Lower leg skin (tissue), 3 donors: ENCODE measurements around the gene ZMAT3.

ENCODE experiments used
- POLR2A ChIP-seq, 2 donors: fragments of 450-650 bp; IDR thresholded peaks; one replicate each; pipeline ENCODE4 v1.6.1; 2016 to 2017; ENCODE audit warnings: antibody characterized with exemption in 2 of 2, mild to moderate bottlenecking in 1 of 2, moderate library complexity in 1 of 2
- TF ChIP-seq, protein P1 (sequence below), 3 donors: fragments of 450-650 bp; IDR thresholded peaks; one replicate each; pipeline ENCODE4 v1.5.1; 2016; ENCODE audit warnings: antibody characterized with exemption in 3 of 3, mild to moderate bottlenecking in 3 of 3, moderate library complexity in 2 of 3

DNA sequence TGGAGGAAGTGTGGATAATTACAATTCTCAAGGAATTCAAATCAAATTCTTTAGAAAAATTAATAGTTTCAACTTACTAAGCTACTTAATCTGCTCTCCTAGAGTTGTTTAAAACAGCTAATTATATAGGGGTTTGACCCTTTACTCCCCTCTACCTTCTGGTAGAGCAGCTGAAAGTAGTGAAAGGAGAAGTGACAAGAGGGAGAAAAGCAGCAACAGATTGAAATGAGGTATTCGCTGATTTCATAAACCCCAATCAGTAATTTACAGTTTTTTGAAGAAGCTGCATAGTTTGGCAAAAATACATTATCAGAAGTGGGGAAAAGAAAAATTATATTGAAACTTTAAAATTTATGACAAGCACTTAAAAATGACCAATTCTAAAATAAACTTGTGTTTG is 52.8 kb downstream of the ZMAT3 start:
- TF ChIP-seq, protein P1, sequence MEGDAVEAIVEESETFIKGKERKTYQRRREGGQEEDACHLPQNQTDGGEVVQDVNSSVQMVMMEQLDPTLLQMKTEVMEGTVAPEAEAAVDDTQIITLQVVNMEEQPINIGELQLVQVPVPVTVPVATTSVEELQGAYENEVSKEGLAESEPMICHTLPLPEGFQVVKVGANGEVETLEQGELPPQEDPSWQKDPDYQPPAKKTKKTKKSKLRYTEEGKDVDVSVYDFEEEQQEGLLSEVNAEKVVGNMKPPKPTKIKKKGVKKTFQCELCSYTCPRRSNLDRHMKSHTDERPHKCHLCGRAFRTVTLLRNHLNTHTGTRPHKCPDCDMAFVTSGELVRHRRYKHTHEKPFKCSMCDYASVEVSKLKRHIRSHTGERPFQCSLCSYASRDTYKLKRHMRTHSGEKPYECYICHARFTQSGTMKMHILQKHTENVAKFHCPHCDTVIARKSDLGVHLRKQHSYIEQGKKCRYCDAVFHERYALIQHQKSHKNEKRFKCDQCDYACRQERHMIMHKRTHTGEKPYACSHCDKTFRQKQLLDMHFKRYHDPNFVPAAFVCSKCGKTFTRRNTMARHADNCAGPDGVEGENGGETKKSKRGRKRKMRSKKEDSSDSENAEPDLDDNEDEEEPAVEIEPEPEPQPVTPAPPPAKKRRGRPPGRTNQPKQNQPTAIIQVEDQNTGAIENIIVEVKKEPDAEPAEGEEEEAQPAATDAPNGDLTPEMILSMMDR (IDR thresholded peaks at IDR 0.05) = no peak
- TF ChIP-seq POLR2A (IDR thresholded peaks at IDR 0.05) = no peak
